ENCODE measurements around the gene SUFU. TPM values are rescaled to one million over a fixed set of nuclear protein-coding genes. Genes with fewer than 3 reads are reported as not detected.
A peak's percentile ranks its signal among the peaks of the same experiment; 100 is the strongest.

The SUFU gene
- total and polyA plus RNA-seq, 2 of the 13 experiments (the other 11 are each of a cell fraction or from before 2014, with no cell fraction given), result 2.9 to 5.5 TPM

- peak; percentile 47 for FAIRE-seq
- intact Hi-C loops (cut with micrococcal nuclease; ENCODE audit: unreplicated experiment), result loop anchor here (1.0 kb wide), 1 partner anchor 12 kb away; no protein-coding TSS in a partner anchor
- Histone ChIP-seq H3K4me1 (ENCODE audit: insufficient read depth, low read length) (peaks cover 9% of the 10 kb centered on the region), H2AFZ (ENCODE audit: low read length) (peak overlapping the region; percentile 23), H3K4me2 (ENCODE audit: low read depth, low read length) (peak overlapping the region; percentile 93), H3K27me3 (ENCODE audit: control insufficient read depth in 1 of 2, insufficient read depth in 2 of 2, low read length in 2 of 2) (no peaks in the 10 kb centered on the region; a peak in 1 of 5 replicates), H3K79me2 (ENCODE audit: insufficient read depth, low read length) (peaks cover 21% of the 10 kb centered on the region), H3K27ac (ENCODE audit: extremely low read length, insufficient read depth, low read length) (peak overlapping the region; percentile 95), H3K4me3 (replicated peaks in 1 of 3; ENCODE audit: insufficient read depth in 1 of 3, low read depth in 2 of 3, low read length in 3 of 3) (peak overlapping the region; percentile 60 to 85 (median 82)), H4K20me1 (ENCODE audit: insufficient read depth, low read length) (peaks cover 8% of the 10 kb centered on the region), H3K9me3 (ENCODE audit: low read length) (no peaks in the 10 kb centered on the region), H3K9ac (ENCODE audit: insufficient read depth, low read depth, low read length) (peak overlapping the region; percentile 79), H3K36me3 (replicated peaks in 1 of 2; ENCODE audit: control insufficient read depth in 1 of 2, insufficient read depth in 2 of 2, low read length in 2 of 2) (no peaks in the 10 kb centered on the region; a peak in 1 of 5 replicates)
- under 1% methylated on average over 7 of the region's 7 CpGs for WGBS (ENCODE audit: low lambda C conversion rate)
- no peak for ATAC-seq
- in situ Hi-C loops (cut with HindIII; ENCODE audit: extremely low pct_ligation_motif_present, low pct_unique_long_range_greater_than_20kb), result no loop called here
- POLR2A ChIA-PET, result interaction anchor here (0.5 to 4.7 kb wide), 21 partner anchors 8 to 396 kb away, joined by 3 to 121 read pairs (median 6); partner anchors contain the start of genes ACTR1A, ARL3, CUEDC2 and FBXL15
- CTCF ChIA-PET (ENCODE audit: low intra/inter-chr PET ratio, low total read pairs), result no interaction called here
- TSS peak; percentile 95 for BruUV-seq (replicated peaks)
- peak; percentile 51 for DNase-seq (ENCODE audit: low spot score)
- TF ChIP-seq TFE3 (CRISPR knock-in tag; IDR thresholded peaks at IDR 0.05) (no peak), KDM2A (CRISPR knock-in tag; IDR thresholded peaks at IDR 0.05; ENCODE audit: borderline replicate concordance, low read depth) (no peak), ZNF503 (CRISPR knock-in tag; IDR thresholded peaks at IDR 0.05) (0 out of 2 replicates have a peak, but pooled peaks have one; percentile 17), NR2F2 (IDR thresholded peaks at IDR 0.05; ENCODE audit: borderline replicate concordance, low read depth) (no peak), IRF1 (CRISPR knock-in tag; IDR thresholded peaks at IDR 0.05; ENCODE audit: low read depth) (no peak), MEIS1 (CRISPR knock-in tag; IDR thresholded peaks at IDR 0.05; ENCODE audit: borderline replicate concordance) (no peak), MED13 (CRISPR knock-in tag; IDR thresholded peaks at IDR 0.05) (no peak), ZNF281 (CRISPR knock-in tag; IDR thresholded peaks at IDR 0.05; ENCODE audit: borderline replicate concordance) (peak; percentile 15; the same call in 1 of the 2 replicates), PCBP2 (optimal IDR thresholded peaks at IDR 0.05; ENCODE audit: low read depth, low read length, poor library complexity, severe bottlenecking) (no peak), ZFP1 (CRISPR knock-in tag; IDR thresholded peaks at IDR 0.05) (0 out of 2 replicates have a peak, but pooled peaks have one; percentile 27), NR3C1 (CRISPR knock-in tag; IDR thresholded peaks at IDR 0.05) (no peak), ZNF879 (CRISPR knock-in tag; IDR thresholded peaks at IDR 0.05) (no peak), KDM6A (CRISPR knock-in tag; IDR thresholded peaks at IDR 0.05; ENCODE audit: low read depth) (no peak)
Measured at GRCh38 chr10:102641402-102641801, 137.6 kb downstream of the SUFU start.

Measured in HepG2 (cell line).